HL-60 (cell line): ENCODE data around the gene RSRC1.

ENCODE experiments used
- CTCF ChIP-seq: IDR thresholded peaks from one replicate; pipeline ENCODE4 v1.5.1; 2011; ENCODE audit warnings: low read length, control low read depth, inconsistent platforms; ENCODE audit not compliant: insufficient read depth
- GABPA ChIP-seq: IDR thresholded peaks from 2 replicates; pipeline ENCODE4 v1.6.1; 2012; ENCODE audit warnings: low read depth

GRCh38 chr3:158382479-158382878 is 272.6 kb downstream of the RSRC1 start:
- TF ChIP-seq GABPA: no peak
- TF ChIP-seq CTCF: no peak
